PC-3 (cell line): ENCODE data around the gene SEC16A. TPM values are rescaled to one million over a fixed set of nuclear protein-coding genes. Genes with fewer than 3 reads are reported as not detected.

Source experiments
- ATAC-seq: fragments of 200-7000 bp; cut with Tn5 transposase; 2 replicates; pipeline ENCODE4 v1.9.1; 2020; ENCODE audit warnings: mild to moderate bottlenecking, moderate library complexity
- BruUV-seq: library from RNA; stranded (reverse); fragments of 400-500 nt; replicated peaks from 2 replicates; lab custom pipeline; 2021; lab: Mats Ljungman, UMichigan
- CTCF ChIA-PET: fragments of 300-600 bp; sonication (Branson Sonifier 250); formaldehyde crosslinking; loops from one replicate; lab custom pipeline; 2022; ENCODE audit warnings: antibody characterized with exemption; lab: Charles Lee
- POLR2A ChIA-PET: fragments of 300-600 bp; sonication (Branson Sonifier 250); formaldehyde crosslinking; loops from one replicate; lab custom pipeline; 2022; ENCODE audit warnings: antibody characterized with exemption; ENCODE audit not compliant: unreplicated experiment; lab: Charles Lee
- DNase-seq: peaks from one replicate; pipeline ENCODE4 v3.0.0-alpha.2; 2015
- H2AFZ ChIP-seq: fragments of 300-600 bp; sonication (generic); 2 replicates; pipeline ENCODE4 v1.6.0; 2016; ENCODE audit warnings: antibody characterized with exemption, low read length
- H3F3A ChIP-seq: fragments of 300-600 bp; sonication (generic); one replicate; pipeline ENCODE4 v1.6.0; 2017; ENCODE audit warnings: antibody characterized with exemption, low read length, control low read depth, mild to moderate bottlenecking; ENCODE audit not compliant: unreplicated experiment
- H3K27ac ChIP-seq: fragments of 300-600 bp; sonication (generic); 2 replicates; pipeline ENCODE4 v1.5.1; 2016; ENCODE audit warnings: mild to moderate bottlenecking, low read length
- H3K27me3 ChIP-seq: fragments of 300-600 bp; sonication (generic); 2 replicates; pipeline ENCODE4 v1.6.1; 2016; ENCODE audit warnings: low read length, mixed read lengths
- H3K36me3 ChIP-seq: fragments of 300-600 bp; sonication (generic); 2 replicates; pipeline ENCODE4 v1.6.1; 2016; ENCODE audit warnings: low read depth, mixed run types, low read length, mixed read lengths
- H3K4me1 ChIP-seq: fragments of 300-600 bp; sonication (generic); 2 replicates; pipeline ENCODE4 v1.5.1; 2016; ENCODE audit warnings: low read length; ENCODE audit not compliant: insufficient read depth
- H3K4me2 ChIP-seq: fragments of 300-600 bp; sonication (generic); 2 replicates; pipeline ENCODE4 v1.6.0; 2016; ENCODE audit warnings: low read length
- H3K4me3 ChIP-seq: fragments of 300-600 bp; sonication (generic); 2 replicates; pipeline ENCODE4 v1.5.1; 2016; ENCODE audit warnings: mild to moderate bottlenecking, low read length, mixed read lengths
- H3K79me2 ChIP-seq: fragments of 300-600 bp; sonication (generic); 2 replicates; pipeline ENCODE4 v1.6.1; 2017; ENCODE audit warnings: low read length, mixed read lengths
- H3K9ac ChIP-seq: fragments of 300-600 bp; sonication (generic); 2 replicates; pipeline ENCODE4 v1.6.0; 2016; ENCODE audit warnings: mild to moderate bottlenecking, low read length
- H3K9me2 ChIP-seq: fragments of 300-600 bp; sonication (generic); replicated peaks from 2 replicates; pipeline ENCODE4 v1.6.1; 2016; ENCODE audit warnings: mixed run types, low read length, mixed read lengths
- H3K9me3 ChIP-seq: fragments of 300-600 bp; sonication (generic); 2 replicates; pipeline ENCODE4 v1.6.1; 2016; ENCODE audit warnings: low read length, mixed read lengths
- H4K20me1 ChIP-seq: fragments of 300-600 bp; sonication (generic); 2 replicates; pipeline ENCODE4 v1.6.1; 2016; ENCODE audit warnings: low read length, mixed read lengths
- CTCF ChIP-seq: fragments of 300-600 bp; sonication (generic); conservative IDR thresholded peaks from 2 replicates; pipeline ENCODE4 v1.5.1; 2017; ENCODE audit warnings: antibody characterized with exemption, low read depth, mild to moderate bottlenecking, low read length
- EZH2 ChIP-seq: fragments of 300-600 bp; sonication (generic); IDR thresholded peaks from one replicate; pipeline ENCODE4 v1.6.1; 2017; ENCODE audit warnings: antibody characterized with exemption, mild to moderate bottlenecking, low read length; ENCODE audit not compliant: unreplicated experiment
- EZH2phosphoT487 ChIP-seq: fragments of 300-600 bp; sonication (generic); IDR thresholded peaks from 2 replicates; pipeline ENCODE4 v1.6.1; 2018; ENCODE audit warnings: mild to moderate bottlenecking, antibody characterized with exemption, low read length, borderline replicate concordance
- intact Hi-C: fragments of 100-400 bp; cut with micrococcal nuclease; formaldehyde crosslinking; loops from 2 replicates; pipeline ENCODE4 v1.9.0; 2023
- total RNA-seq: library from RNA; depleted of rRNA; stranded (reverse); fragments of >200 nt; gene quantifications from 2 replicates; pipeline ENCODE4 v1.2.3, GENCODE V29; 2014

The SEC16A gene
- total RNA-seq, 1 experiment from 2014 or later: 28.3 TPM

DNA sequence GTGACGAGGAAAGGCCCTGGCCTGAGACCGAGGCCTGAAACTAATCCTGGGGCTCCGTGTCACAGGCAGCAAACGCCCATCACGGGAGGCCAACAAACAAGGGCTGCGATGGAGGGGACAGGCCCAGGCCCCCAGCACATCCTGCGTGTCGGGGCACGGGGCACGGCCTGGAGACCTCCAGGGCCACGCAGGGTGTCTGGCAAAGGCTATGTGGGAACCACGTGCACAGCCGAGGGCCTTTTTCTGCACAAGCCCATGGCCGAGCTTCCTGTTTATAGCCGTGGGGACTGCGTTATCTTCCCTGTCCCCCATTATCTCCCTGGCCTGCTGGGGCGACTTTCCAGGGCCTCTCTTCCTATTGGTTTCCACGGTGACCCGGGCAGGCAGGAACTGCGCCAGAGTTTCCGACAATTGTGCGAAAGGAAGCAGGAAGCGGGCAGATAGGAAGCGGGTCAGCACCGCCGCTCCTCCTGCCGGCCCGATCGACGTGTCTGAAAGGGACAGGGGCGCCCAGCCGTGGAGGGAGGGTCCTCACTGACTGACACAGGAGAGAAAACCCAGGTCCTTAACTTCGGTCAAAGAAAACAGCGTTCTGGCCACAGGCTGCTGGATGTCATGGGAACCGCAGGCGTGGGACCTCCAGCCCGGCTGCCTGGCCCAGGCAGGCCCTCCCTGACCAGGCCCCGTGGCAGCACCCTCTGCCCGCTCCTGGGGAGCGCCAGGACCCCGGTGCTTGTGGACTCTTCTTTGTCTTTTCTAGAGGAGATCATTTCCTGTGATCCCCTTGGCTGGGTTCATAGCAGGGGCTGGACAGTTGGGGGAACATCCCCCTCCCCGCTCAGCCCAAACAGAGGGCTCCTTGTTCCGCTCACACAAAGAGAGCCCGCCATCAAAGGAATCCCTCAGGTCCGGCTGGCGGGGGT is 29.1 kb upstream of the SEC16A start:
- CTCF ChIA-PET: no interaction called here
- POLR2A ChIA-PET: no interaction called here
- Histone ChIP-seq H3K9me3 (no peaks in the 10 kb centered on the region), H3K27me3 (no peaks in the 10 kb centered on the region), H3K9me2 (no peaks in the 10 kb centered on the region), H3K79me2 (no peaks in the 10 kb centered on the region), H3K27ac (no peak overlapping the region), H4K20me1 (no peaks in the 10 kb centered on the region), H3K36me3 (peaks cover 2% of the 10 kb centered on the region; the same call in 1 of the 2 replicates), H3K4me2 (no peak overlapping the region), H3K4me3 (no peak overlapping the region), H3K4me1 (no peaks in the 10 kb centered on the region), H3F3A (no peaks in the 10 kb centered on the region), H3K9ac (no peak overlapping the region), H2AFZ (no peak overlapping the region)
- no TSS peak for BruUV-seq
- TF ChIP-seq CTCF (no peak), EZH2phosphoT487 (no peak), EZH2 (no peak)
- intact Hi-C loops: no loop called here
- ATAC-seq: no peak
- DNase-seq: no peak

GRCh38 chr9:136511144-136511669 is 28.4 kb upstream of the SEC16A start:
- ATAC-seq (no peak), DNase-seq (no peak)
- no peaks in the 10 kb centered on the region for H3F3A ChIP-seq
- no peak overlapping the region for H2AFZ ChIP-seq
- ChIA-PET POLR2A (no interaction called here), CTCF (no interaction called here)
- BruUV-seq: no TSS peak
- no peak for TF ChIP-seq CTCF
- no peak for TF ChIP-seq EZH2
- no peak for TF ChIP-seq EZH2phosphoT487
- no peak overlapping the region for H3K27ac ChIP-seq
- no peaks in the 10 kb centered on the region for H3K79me2 ChIP-seq
- H3K4me3 ChIP-seq: no peak overlapping the region
- intact Hi-C loops: no loop called here
- no peaks in the 10 kb centered on the region for H3K27me3 ChIP-seq
- H3K9me3 ChIP-seq: no peaks in the 10 kb centered on the region
- H4K20me1 ChIP-seq: no peaks in the 10 kb centered on the region
- peaks cover 2% of the 10 kb centered on the region; the same call in 1 of the 2 replicates for H3K36me3 ChIP-seq
- no peak overlapping the region for H3K4me2 ChIP-seq
- H3K9me2 ChIP-seq: no peaks in the 10 kb centered on the region
- no peak overlapping the region for H3K9ac ChIP-seq
- no peaks in the 10 kb centered on the region for H3K4me1 ChIP-seq

GRCh38 chr9:136510561-136510960 is 27.7 kb upstream of the SEC16A start:
- no peak overlapping the region for H3K9ac ChIP-seq
- H3K27me3 ChIP-seq: no peaks in the 10 kb centered on the region
- DNase-seq (no peak), ATAC-seq (no peak)
- TF ChIP-seq CTCF (no peak), EZH2 (no peak), EZH2phosphoT487 (no peak)
- no peaks in the 10 kb centered on the region for H3K9me3 ChIP-seq
- no peak overlapping the region for H3K4me3 ChIP-seq
- H3K36me3 ChIP-seq: peaks cover 2% of the 10 kb centered on the region; the same call in 1 of the 2 replicates
- H3K9me2 ChIP-seq: no peaks in the 10 kb centered on the region
- H3K4me1 ChIP-seq: no peaks in the 10 kb centered on the region
- no TSS peak for BruUV-seq
- intact Hi-C loops: no loop called here
- no peak overlapping the region for H3K27ac ChIP-seq
- CTCF ChIA-PET: no interaction called here
- no peaks in the 10 kb centered on the region for H3K79me2 ChIP-seq
- H4K20me1 ChIP-seq: no peaks in the 10 kb centered on the region
- H2AFZ ChIP-seq: no peak overlapping the region
- no peak overlapping the region for H3K4me2 ChIP-seq
- POLR2A ChIA-PET: no interaction called here
- no peaks in the 10 kb centered on the region for H3F3A ChIP-seq
